Body of pancreas (tissue), 4 donors: ENCODE measurements around the gene LHB. TPM values are rescaled to one million over a fixed set of nuclear protein-coding genes. Genes with fewer than 3 reads are reported as not detected.

Source experiments
- ATAC-seq: fragments of 150-250 bp; one replicate; pipeline ENCODE4 v1.9.1; 2016
- DNase-seq, 4 donors: peaks; one replicate each; pipeline ENCODE4 v3.0.0-alpha.2; 2019
- H3K27ac ChIP-seq, 4 donors: fragments of 200-600 bp; sonication (generic); 1 replicate in 3 of 4; 2 replicates in 1 of 4; pipeline versions ENCODE4 v1.5.1 to v1.6.1; 2016 to 2019; ENCODE audit warnings: mild to moderate bottlenecking in 1 of 4, mixed read lengths in 1 of 4, moderate library complexity in 1 of 4
- H3K27me3 ChIP-seq, 2 donors: fragments of 200-600 bp; sonication (generic); one replicate each; pipeline ENCODE4 v1.6.0; 2016; ENCODE audit warnings: mild to moderate bottlenecking in 1 of 2
- H3K36me3 ChIP-seq, 2 donors: fragments of 200-600 bp; sonication (generic); replicated peaks in 1 of 2; 2 replicates each; pipeline ENCODE4 v1.5.1; 2016; ENCODE audit warnings: low read depth in 2 of 2; ENCODE audit not compliant: insufficient read depth in 1 of 2
- H3K4me1 ChIP-seq: fragments of 200-600 bp; sonication (generic); one replicate; pipeline ENCODE4 v1.6.0; 2016
- H3K4me3 ChIP-seq, 2 donors: fragments of 200-600 bp; sonication (generic); 1 replicate in 1 of 2; 2 replicates in 1 of 2; pipeline ENCODE4 v1.5.1; 2016 to 2019
- H3K9me3 ChIP-seq, 3 donors: fragments of 200-600 bp; sonication (generic); 1 replicate in 2 of 3; 2 replicates in 1 of 3; pipeline ENCODE4 v1.5.1; 2016
- POLR2A ChIP-seq, 3 donors: fragments of 450-650 bp; IDR thresholded peaks; one replicate each; pipeline ENCODE4 v1.6.1; 2016; ENCODE audit warnings: antibody characterized with exemption in 3 of 3, mild to moderate bottlenecking in 2 of 3
- WGBS, 2 donors: methylation state at CpG; one replicate each; pipeline ENCODE4 v1.1.5; 2017; 5-methylcytosine and 5-hydroxymethylcytosine counted together
- intact Hi-C: fragments of 100-400 bp; cut with DNase I; formaldehyde crosslinking; loops from one replicate; pipeline ENCODE4 v1.15.1; 2023
- total RNA-seq, 2 donors: library from RNA; depleted of rRNA; stranded (reverse); fragments of >200 nt; gene quantifications; one replicate each; pipeline ENCODE4 v1.1.0, GENCODE V29; 2016
- TF ChIP-seq, protein P1 (sequence below), 7 experiments: fragments of 450-650 bp in 4 of 7; fragments of 200-600 bp in 3 of 7; sonication (generic) in 3 of 7; IDR thresholded peaks; one replicate each; pipeline ENCODE4 v1.5.1; 2016 to 2019; ENCODE audit warnings: antibody characterized with exemption in 7 of 7

The LHB gene
- total RNA-seq, 2 donors from 2014 or later: 45.8 TPM; not detected in 1

DNA sequence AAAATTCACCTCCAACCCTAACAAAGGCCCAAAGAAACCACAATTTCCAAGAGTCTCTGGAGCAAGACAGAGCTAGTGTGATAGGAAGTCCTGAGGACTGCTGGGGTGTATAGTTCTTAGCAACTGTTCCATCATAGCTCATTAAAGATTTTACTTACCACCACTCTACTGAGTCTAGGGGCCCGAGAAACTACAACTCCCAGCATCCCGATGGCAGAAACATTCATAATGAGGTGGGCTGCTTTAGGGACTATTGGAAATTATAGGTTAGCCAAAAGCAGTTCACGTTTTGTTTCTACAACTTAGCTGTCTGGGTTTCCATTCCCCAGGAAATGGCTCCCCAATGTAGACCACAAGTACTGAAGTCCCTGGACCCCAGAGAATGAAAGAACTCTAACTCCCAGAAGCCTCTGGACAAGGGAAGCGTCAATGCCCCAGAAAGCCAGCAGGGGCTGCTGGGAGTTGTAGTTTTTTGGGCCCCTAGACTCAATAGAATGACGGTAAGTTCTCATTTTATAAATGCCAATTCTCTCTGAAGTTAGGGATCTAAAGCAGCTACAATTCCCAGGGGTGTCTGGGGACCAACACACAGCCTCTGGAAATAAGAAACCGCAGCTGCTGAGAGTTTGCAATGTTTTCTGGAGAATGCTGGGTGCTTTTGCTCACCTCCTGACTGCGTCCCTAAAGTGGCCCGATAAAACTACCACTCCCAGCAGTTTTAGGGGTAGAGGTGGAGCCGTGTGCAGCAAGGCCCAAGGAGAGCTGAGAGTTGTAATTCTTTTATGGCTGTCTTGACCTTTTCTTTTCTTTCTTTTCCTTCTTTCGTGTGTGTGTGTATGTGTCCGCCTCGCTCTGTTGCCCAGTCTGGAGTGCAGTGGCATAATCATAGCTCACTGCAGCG, 40.7 kb downstream of the LHB start:
- intact Hi-C loops: no loop called here
- 88 to 95% methylated on average over 13 of the region's 13 CpGs for WGBS, 2 donors

DNA sequence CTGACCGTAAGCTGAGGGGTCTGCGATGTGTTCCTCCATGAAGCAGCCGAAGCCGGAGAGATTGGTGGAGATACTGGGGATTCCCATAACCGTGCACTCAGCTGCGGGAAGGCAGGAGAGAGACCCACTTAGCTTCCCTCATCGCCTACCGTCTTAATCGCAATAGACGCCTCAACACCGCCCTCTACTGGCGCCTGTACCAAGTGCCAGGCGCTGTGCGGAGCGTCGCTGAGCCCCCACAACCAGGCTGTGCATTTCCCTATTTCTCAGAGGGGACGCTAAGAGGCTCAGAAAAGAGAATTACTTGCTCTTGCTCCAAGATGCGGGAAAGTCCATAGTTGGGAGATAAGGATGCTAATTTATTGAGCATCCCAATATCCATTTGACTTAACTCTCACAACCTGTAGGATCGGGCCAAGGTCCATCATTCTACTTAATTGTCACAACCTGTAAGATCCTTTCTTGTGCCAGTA, 45.9 kb downstream of the LHB start:
- ATAC-seq (peak; percentile 64), DNase-seq (peak; percentile 71 to 85 (median 80))
- 23 to 39% methylated on average over 10 to 19 of the region's 19 CpGs for WGBS, 2 donors
- TF ChIP-seq, protein P1, sequence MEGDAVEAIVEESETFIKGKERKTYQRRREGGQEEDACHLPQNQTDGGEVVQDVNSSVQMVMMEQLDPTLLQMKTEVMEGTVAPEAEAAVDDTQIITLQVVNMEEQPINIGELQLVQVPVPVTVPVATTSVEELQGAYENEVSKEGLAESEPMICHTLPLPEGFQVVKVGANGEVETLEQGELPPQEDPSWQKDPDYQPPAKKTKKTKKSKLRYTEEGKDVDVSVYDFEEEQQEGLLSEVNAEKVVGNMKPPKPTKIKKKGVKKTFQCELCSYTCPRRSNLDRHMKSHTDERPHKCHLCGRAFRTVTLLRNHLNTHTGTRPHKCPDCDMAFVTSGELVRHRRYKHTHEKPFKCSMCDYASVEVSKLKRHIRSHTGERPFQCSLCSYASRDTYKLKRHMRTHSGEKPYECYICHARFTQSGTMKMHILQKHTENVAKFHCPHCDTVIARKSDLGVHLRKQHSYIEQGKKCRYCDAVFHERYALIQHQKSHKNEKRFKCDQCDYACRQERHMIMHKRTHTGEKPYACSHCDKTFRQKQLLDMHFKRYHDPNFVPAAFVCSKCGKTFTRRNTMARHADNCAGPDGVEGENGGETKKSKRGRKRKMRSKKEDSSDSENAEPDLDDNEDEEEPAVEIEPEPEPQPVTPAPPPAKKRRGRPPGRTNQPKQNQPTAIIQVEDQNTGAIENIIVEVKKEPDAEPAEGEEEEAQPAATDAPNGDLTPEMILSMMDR (IDR thresholded peaks at IDR 0.05): peak; percentile 68 to 89 (median 78)
- TF ChIP-seq POLR2A (IDR thresholded peaks at IDR 0.05): no peak
- no peaks in the 10 kb centered on the region for H3K27me3 ChIP-seq
- H3K36me3 ChIP-seq: peaks cover 0 to 5% of the 10 kb centered on the region in 2 donors
- H3K4me3 ChIP-seq: no peak overlapping the region
- peaks cover 12% of the 10 kb centered on the region for H3K4me1 ChIP-seq
- no peaks in the 10 kb centered on the region for H3K9me3 ChIP-seq
- intact Hi-C loops: no loop called here
- no peak overlapping the region for H3K27ac ChIP-seq

More for the DNA sequence above, 40.7 kb downstream of the LHB start:
- no peak for ATAC-seq
- Histone ChIP-seq H3K36me3 (peaks cover 0 to 5% of the 10 kb centered on the region in 2 donors), H3K4me3 (no peak overlapping the region), H3K27ac (no peak overlapping the region), H3K9me3 (no peaks in the 10 kb centered on the region), H3K27me3 (no peaks in the 10 kb centered on the region), H3K4me1 (no peaks in the 10 kb centered on the region)
- TF ChIP-seq, protein P1 (IDR thresholded peaks at IDR 0.05): no peak
- TF ChIP-seq POLR2A (IDR thresholded peaks at IDR 0.05): no peak
- no peak for DNase-seq

DNA sequence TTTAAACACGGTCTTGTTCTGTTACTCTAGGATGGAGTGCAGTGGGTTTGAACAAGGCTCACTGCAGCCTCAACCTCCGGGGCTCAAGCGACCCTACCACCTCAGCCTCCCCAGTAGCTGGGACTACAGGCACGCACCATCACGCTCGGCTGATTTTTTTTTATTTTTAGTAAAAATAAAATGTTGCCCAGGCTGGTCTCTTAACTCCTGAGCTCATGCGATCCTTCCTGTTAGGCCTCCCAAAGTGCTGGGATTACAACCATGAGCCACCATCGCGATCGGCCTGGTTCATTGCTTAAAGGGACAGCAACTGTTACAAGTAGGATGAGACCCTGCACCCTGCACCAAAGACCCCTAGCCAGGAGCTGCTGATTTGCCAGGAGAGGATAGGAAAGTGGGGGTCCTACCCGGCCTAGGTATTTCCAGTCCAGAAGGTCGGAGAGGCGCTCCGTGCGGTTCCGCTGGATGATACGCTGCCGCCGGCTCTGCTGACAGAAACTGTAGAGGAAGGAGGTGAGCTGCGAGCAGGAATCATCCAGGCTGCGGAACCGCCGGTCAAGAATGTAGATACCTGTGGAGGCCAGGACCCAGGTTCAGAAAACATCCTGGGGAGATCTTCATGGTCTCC, 46.6 kb downstream of the LHB start:
- H3K27me3 ChIP-seq: no peaks in the 10 kb centered on the region
- no peaks in the 10 kb centered on the region for H3K9me3 ChIP-seq
- ATAC-seq: no peak
- DNase-seq: no peak
- peaks cover 12% of the 10 kb centered on the region for H3K4me1 ChIP-seq
- intact Hi-C loops: no loop called here
- H3K36me3 ChIP-seq: peaks cover 0 to 5% of the 10 kb centered on the region in 2 donors
- H3K27ac ChIP-seq: no peak overlapping the region
- no peak overlapping the region for H3K4me3 ChIP-seq
- TF ChIP-seq POLR2A (IDR thresholded peaks at IDR 0.05): no peak
- TF ChIP-seq, protein P1 (IDR thresholded peaks at IDR 0.05): no peak
- 84 to 88% methylated on average over 20 to 22 of the region's 23 CpGs for WGBS, 2 donors

DNA sequence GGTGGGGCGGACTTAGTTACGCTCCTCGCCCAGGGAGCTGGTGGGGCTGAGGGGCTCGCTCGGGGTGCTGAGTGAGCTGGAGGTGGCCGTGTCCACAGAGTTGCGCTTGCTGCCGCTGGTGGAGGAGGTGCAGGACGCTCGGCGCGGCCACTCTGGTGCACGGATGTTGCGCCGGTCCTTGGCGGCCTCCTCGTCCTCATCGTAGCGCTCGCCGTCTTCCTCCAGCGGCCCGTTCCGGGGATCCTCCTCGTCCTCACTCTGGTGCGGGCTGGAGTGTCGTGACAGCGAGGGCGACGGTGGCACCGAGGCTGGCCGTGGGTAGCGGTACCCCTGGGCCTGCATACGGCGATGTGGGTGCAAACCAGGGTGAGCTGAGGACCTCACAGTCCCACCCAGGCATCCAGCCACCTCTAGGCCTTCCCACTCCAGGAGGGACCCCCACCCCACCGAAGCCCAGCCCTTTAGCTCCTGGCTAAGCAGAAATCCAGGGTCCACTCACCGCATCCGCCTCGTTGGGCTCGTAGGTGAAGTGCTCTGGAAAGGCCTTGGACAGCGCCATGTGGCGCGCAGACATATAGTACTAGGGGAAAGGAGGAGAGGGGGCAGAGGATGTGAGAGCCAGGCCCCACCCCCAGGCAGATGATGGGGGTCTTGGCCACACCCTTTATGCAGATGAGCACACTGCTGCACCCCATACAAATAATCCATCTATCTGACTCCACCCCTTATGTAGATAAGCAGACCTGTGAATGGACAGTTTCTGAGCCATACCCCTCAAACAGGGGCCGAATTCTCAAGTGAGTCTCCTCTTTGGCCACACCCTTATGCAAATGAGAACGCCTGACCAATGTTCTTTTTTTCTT, 47.4 kb downstream of the LHB start:
- no peak overlapping the region for H3K27ac ChIP-seq
- no peak for DNase-seq
- ATAC-seq: no peak
- no peak overlapping the region for H3K4me3 ChIP-seq
- intact Hi-C loops: no loop called here
- H3K9me3 ChIP-seq: no peaks in the 10 kb centered on the region
- 91 to 92% methylated on average over 30 to 45 of the region's 45 CpGs for WGBS, 2 donors
- peaks cover 0 to 5% of the 10 kb centered on the region in 2 donors for H3K36me3 ChIP-seq
- no peak for TF ChIP-seq POLR2A (IDR thresholded peaks at IDR 0.05)
- TF ChIP-seq, protein P1 (IDR thresholded peaks at IDR 0.05): no peak
- H3K4me1 ChIP-seq: peaks cover 15% of the 10 kb centered on the region
- no peaks in the 10 kb centered on the region for H3K27me3 ChIP-seq
